Fibroblast of the aortic adventitia (primary cell): Measurements from ENCODE around the gene ANKRD13D. TPM values are rescaled to one million over a fixed set of nuclear protein-coding genes. Genes with fewer than 3 reads are reported as not detected.

Source experiments
- DNase-seq: peaks from one replicate; pipeline ENCODE4 v3.0.0-alpha.2; 2010; ENCODE audit warnings: low read depth
- H3K4me3 ChIP-seq: 2 replicates; pipeline ENCODE4 v1.5.1; 2011; ENCODE audit warnings: low read depth, mild to moderate bottlenecking, control low read depth, low read length, moderate library complexity
- total RNA-seq: library from RNA; depleted of rRNA; stranded (reverse); fragments of >200 nt; gene quantifications from 2 replicates; pipeline ENCODE4 v1.2.3, GENCODE V29; 2012; ENCODE audit warnings: low replicate concordance
- TF ChIP-seq, protein P1 (sequence below): IDR thresholded peaks from 2 replicates; pipeline ENCODE4 v1.5.1; 2011; ENCODE audit warnings: mild to moderate bottlenecking, low read length, control low read depth, inconsistent platforms; ENCODE audit not compliant: insufficient read depth

ANKRD13D gene
- total RNA-seq, 1 donor, result 25.3 TPM

DNA sequence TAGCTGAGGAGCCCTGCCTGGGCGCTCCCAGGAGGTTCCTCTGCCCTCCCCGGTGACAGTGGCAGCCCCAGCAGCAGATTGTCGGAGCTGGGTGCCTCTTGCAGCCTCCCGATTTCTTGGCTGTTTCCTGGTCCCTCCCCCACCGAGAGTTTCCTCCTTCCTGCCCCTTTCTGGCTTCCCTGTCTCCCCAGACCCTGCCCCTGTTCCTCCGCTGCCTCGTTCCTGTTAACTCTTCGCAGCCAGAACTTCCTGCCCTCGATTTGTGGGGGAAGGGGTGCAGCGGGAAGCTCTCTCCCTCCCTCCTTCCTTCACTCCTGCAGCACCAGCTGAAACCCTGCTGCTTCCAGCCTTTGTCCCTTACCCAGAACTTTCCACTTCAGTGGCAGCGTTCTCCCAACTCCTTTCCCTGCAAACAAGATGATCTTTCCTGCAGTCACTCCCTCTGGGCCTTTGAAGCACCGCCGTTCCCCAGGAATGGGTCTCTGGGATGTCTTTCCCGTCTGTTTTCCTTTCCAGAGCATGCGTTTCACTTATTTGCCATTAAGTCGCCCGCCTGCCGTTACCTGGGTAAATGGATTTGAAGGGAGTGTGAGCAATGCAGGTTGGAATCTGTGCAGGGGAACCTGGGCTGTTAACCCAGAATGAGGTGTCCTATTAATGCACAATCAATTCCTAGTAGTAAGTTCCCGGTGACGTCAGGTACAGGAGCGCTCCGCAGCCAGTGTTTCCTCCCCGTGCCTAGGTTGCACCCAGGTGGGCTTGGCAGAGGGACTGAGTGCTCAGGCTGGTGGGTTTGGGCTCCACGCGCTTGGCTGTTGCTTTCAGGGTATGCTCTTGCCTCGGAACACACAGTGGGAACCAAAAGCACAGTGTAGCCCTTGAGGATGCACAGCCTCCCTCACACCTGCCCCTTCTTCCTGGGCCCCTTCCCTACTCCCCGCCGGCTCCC is 18.6 kb upstream of the ANKRD13D start:
- no peak for DNase-seq
- TF ChIP-seq, protein P1, sequence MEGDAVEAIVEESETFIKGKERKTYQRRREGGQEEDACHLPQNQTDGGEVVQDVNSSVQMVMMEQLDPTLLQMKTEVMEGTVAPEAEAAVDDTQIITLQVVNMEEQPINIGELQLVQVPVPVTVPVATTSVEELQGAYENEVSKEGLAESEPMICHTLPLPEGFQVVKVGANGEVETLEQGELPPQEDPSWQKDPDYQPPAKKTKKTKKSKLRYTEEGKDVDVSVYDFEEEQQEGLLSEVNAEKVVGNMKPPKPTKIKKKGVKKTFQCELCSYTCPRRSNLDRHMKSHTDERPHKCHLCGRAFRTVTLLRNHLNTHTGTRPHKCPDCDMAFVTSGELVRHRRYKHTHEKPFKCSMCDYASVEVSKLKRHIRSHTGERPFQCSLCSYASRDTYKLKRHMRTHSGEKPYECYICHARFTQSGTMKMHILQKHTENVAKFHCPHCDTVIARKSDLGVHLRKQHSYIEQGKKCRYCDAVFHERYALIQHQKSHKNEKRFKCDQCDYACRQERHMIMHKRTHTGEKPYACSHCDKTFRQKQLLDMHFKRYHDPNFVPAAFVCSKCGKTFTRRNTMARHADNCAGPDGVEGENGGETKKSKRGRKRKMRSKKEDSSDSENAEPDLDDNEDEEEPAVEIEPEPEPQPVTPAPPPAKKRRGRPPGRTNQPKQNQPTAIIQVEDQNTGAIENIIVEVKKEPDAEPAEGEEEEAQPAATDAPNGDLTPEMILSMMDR, result no peak
- peak overlapping the region; percentile 33 for H3K4me3 ChIP-seq

DNA sequence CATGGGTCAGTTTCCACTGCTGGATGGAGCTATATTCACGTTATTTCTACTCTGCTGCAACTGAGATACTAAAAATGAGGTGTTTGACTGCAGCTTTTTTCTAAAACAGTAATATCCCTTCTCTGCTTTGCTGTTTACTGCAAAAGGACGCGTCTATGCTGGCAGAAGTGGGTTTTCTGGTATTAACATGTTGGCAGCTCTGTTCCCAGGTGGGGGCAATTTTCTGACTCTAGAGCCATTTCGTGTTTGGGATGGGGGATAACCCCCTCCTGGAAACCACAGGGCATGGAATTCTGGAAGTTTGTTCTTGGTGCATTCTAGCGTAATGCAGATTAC is 17.9 kb upstream of the ANKRD13D start:
- no peak for DNase-seq
- no peak overlapping the region for H3K4me3 ChIP-seq
- TF ChIP-seq, protein P1, result no peak

DNA sequence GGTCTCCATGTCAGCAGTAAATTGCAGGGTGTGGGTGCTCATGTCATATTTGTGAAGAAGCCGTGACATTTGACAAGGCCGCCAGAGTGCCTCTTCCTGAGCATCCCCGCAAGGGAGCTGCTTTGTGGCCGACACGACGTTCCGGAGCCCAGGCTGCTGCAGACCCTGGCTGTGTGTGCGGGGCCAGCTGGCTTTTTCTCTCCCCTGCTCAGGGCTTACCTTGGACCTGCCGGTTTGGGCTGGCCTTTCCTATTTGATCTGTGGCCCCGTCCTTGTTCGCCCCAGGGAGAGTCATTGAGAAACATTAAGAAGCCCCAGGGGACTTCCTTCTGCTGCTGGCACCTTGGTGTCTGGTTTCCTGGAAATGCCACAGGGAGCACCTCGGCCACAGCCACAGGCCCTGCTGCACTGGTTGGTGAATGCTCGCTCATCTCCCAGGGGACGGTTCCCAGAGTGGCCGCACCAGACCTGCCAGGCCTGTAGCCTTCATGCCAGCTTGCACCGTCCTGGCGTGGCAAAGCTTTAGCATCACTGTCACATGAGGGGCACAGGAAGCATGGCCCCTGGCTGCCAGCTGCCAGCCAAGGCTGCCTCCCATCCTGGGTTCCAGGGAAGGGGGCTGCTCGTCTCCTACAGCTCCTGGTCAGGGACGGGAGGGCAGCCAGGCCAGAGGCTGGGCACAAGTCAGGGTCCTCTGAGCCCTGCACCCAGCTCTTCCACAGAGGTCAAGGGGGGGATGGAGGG is 17.4 kb upstream of the ANKRD13D start:
- H3K4me3 ChIP-seq, result no peak overlapping the region
- TF ChIP-seq, protein P1, result no peak
- no peak for DNase-seq

DNA sequence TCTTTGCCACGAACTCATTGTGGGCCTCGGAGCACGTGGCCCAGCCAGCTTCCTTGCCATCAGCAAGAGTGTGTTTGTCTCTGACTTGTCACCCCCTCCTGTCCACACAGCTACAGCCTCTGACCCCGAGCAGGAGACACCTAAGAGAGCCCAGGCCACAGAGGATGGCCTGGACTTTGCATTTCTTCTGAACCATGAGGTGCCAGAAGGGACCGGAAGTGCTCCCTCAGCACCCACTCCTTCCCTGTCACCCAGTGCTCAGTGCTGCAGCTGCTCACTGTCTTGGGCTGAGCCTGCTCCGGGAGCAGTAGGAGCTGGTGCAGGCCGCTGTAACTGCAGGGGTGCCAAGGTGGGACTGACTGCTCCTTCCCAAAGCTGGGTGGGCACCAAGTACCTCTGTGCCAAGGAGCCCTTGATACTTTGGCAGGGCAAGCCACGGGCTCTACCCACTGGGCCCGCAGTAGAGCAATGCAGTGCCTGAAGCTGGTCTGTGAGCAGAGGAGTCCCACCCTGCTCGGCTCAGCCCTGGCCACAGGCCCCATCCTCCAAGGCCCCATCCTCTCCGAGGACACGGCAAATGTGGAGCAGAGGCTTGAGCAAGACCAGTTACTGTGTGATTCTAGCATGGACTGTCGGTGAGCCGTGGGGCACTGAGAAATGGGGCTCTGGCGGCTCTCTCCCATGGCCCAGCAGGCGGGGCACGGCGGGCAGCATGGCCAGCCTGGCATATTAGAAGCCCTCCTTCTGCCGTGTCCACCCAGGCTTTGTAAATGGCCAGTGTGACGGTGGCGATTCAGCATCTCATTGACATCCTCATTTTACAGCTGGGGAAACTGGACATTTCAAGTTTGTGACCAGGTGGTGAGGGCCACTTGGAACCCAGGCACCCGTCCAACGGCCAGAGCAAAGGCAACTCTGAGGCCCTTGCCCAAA is 16.5 kb upstream of the ANKRD13D start:
- H3K4me3 ChIP-seq, result no peak overlapping the region
- TF ChIP-seq, protein P1, result no peak
- DNase-seq, result no peak

- H3K4me3 ChIP-seq, result no peak overlapping the region
- TF ChIP-seq, protein P1, result no peak
- no peak for DNase-seq
These were observed 15.7 kb upstream of the ANKRD13D start for GRCh38 chr11:67273260-67273990.
